Measurements from ENCODE around the gene TAMM41.
"Not testable (repeated sequence)": the region's sequence is repeated elsewhere in the genome, so short reads cannot be mapped to it uniquely, and the experiment has no call there.

TAMM41 gene, protein sequence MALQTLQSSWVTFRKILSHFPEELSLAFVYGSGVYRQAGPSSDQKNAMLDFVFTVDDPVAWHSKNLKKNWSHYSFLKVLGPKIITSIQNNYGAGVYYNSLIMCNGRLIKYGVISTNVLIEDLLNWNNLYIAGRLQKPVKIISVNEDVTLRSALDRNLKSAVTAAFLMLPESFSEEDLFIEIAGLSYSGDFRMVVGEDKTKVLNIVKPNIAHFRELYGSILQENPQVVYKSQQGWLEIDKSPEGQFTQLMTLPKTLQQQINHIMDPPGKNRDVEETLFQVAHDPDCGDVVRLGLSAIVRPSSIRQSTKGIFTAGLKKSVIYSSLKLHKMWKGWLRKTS

DNA sequence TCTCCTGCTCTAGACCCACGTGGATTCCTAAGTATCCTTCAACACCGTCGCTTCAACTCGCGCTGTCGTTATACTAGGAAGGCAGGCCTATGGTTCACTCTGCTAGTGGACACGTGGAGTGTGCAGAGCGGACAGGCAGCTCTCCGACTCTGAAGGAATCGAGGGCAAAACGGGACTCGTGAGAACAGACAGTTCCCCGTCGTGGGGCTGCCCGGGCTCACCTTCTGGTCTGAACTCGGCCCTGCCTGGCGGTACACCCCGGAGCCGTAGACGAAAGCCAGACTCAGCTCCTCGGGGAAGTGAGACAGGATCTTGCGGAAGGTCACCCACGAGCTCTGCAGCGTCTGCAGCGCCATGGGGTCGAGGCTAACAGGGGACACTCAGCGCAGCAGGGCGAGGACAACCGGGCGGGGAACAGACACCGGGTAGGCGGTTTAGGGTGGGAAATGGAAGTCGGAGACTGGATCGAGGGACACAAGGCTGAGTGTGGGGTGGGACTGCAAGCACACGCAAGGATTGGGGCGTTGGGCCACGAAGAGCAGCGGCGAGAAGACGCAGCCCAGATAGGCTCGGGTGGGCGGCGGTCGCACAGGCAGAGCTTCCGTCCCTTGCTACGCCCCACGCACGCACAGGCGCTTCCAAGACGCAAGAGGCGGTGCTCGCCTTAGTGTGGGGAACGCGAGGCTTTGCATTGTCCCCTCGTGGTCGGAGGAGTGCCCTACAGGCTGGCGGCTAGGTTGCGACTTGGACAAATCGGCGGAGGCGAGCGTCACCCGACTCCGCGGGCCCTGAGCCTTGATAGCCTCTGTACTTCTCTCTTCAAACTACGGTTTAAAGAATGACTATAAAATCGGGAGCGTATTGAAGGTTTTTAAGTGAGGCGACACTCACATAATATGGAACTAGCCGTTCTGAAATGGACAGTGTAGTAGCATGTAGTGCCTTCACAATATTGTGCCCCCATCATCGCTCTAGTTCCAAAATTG, at the start of gene TAMM41:
TAMM41 (minus strand) TSS at position 605 of the 986 bp plus-strand sequence; CDS start at position 356, 249 bp downstream.
- DNase-seq, result peak; percentile 94 to 96

DNA sequence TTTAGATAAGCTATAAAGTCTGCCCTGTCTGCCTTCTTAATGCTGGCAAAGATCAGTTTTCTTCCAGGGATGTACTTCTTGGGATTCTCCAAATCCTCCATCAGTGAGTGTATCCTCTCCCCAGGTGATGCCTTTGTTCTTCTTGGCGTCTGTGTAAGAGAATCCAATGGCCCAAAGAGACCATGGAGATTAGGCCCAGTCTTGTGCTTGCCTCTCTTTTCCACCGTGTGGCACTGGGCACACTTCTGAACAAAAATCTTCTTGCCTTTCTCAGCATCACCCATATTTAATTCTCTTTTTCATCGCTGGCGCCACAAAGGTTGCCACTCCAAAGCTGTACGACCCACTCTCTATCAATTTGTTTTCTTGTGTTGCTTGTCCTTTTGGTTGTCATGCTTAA, 32.2 kb upstream of the TAMM41 start:
- no peak for DNase-seq

DNA sequence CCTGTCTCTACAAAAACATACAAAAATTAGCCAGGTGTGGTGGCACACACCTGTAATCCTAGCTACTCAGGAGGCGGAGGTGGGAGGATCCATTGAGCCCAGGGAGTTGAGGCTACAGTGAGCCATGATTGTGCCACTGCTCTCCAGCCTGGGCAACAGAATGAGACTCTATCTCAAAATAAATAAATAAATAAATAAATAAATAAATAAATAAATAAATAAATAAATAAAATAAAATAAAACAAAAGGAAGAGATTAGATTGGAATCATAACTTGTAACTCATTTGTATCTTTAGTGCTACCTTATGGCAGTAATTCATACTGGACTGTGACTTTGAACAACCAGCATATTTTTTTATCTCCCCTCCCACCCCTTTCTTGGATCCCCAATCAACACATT, 28.0 kb upstream of the TAMM41 start:
- DNase-seq, result not testable (repeated sequence)

DNA sequence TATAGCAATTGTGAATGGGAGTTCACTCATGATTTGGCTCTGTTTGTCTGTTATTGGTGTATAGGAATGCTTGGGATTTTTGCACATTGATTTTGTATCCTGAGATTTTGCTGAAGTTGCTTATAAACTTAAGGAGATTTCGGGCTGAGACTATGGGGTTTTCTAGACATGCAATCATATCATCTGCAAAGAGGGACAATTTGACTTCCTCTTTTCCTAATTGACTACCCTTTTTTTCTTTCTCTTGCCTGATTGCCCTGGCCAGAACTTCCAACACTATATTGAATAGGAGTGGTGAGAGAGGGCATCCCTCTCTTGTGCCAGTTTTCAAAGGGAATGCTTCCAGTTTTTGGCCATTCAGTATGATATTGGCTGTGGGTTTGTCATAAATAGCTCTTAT, 17.1 kb upstream of the TAMM41 start:
- DNase-seq, result not testable (repeated sequence)

DNA sequence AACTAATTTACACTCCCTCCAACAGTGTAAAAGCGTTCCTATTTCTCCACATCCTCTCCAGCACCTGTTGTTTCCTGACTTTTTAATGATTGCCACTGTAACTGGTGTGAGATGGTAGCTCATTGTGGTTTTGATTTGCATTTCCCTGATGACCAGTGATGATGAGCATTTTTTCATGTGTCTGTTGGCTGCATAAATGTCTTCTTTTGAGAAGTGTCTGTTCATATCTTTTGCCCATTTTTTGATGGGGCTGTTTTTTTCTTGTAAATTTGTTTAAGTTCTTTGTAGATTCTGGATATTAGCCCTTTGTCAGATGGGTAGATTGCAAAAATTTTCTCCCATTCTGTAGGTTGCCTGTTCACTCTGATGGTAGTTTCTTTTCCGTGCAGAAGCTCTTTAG, 15.9 kb upstream of the TAMM41 start:
- DNase-seq, result not testable (repeated sequence)

DNA sequence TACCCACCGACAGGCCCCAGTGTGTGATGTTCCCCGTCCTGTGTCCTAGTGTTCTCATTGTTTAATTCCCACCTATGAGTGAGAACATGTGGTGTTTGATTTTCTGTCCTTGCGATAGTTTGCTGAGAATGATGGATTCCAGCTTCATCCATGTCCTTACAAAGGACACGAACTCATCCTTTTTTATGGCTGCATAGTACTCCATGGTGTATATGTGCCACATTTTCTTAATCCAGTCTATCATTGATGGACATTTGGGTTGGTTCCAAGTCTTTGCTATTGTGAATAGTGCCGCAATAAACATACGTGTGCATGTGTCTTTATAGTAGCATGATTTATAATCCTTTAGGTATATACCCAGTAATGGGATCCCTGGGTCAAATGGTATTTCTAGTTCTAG, 15.5 kb upstream of the TAMM41 start:
- DNase-seq, result not testable (repeated sequence)

DNA sequence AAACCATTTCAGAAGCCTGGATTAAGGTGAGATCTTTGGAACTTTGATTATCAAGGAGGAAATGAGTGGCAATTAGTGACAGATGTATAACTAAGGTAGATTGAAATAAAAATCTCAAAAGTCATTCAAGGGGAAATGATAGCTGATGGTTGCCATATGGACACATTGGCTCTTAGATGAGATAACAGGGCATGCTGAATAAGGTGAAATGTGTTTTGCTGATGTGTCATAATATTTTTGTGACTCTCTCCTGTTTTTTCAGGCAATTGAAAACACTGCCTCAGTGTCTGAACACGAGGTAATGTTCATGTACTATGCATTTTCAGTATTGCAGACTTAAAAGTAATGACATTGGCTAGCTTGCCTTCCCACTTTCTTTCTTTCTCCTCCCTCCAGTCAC, 13.5 kb upstream of the TAMM41 start:
- DNase-seq, result not testable (repeated sequence)

DNA sequence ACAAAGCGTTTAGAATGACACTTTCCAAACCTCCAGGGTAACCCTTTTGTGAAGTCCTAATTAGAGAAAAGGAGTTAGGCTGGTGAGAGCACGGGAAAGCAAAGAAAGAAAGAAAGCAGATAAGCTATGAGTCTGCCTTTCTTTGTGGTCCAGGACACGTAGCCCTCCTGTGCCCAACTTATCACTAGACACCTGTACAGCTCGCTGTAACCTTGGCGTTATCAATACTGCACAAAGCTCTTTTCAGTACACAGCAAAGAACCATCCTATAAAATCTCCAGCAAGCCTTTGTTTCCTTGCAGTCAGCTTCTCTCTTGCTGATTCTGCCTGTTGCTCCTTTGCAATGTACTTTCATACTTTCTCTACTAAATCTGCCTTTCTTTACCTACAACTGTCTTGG, 6.8 kb upstream of the TAMM41 start:
- DNase-seq, result no peak

DNA sequence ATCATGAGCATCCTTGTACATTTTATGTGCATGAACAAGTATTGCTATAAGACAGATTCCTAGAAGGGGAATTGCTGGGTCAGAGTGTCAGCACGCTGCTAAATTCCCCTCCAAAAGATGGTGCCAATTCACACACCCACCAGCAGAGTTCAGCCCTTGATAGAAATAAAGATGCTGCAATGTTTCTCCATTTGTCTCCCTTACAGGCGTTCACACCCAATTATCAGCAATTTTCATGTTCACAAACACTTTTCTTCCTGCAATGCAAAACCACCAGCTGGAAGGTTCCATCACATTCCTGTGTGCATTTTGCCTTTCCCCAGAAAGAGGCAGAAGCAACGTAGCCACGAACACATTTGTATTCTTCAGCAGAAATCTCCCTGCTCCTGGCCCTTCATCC, 3.3 kb upstream of the TAMM41 start:
- no peak for DNase-seq

DNA sequence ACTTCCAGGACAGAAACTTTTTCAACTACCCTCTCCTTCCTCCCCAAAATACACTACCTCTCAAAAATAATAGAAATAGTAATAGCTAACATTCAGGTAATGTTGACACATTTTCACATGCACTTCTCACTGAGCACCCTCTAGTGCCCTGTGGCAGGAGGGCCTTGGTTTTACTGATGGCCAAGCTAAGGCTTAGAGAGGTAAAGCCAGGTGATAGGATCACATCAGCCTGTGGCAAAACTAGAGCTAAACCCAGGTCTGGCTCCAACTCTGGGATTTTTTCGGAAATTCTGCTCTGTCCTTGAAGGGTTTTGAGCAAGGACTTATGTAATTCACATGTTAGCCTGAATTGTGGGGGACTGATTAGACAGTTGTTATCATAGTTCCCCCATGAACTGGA, 922 bp upstream of the TAMM41 start:
- DNase-seq, result no peak

DNA sequence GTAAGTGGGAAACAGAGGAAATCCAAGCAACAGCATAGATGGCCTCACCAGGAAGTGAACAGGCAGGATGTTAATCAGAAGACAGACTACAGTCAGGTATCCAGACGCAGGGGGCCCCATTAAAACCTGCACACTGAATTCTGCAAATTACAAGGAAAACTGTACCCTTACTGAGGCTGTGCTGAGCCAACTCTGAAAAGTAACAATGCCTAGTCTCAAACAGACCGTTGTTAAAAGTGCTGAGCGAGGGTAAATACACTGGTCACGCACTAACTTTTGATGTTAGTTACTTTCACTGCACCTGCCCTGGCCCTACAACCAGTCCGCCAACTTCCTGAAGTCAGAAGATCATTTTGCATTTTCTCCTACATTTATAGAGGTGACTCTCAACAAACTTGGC, 1.0 kb downstream of the TAMM41 start:
- DNase-seq, result peak; percentile 4 to 14

DNA sequence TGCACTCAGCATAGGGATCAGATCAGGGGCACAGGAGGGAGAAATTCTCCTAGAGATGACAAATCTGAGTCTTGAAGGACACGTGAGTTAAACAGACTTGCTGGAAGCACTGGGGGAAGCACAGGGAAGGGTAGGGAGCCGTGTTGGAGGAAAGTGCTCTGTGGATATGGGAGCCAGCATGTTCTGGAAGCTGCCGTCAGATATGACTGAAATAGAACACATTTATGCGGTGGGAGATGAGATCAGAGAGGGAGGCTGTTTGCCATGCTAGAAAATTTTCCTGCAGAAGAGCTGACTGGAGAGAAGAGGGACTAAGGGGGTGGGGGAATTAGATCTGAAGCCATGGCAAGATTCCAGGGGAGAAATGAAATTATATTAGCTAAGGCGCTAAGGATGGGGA, 1.8 kb downstream of the TAMM41 start:
- no peak for DNase-seq

DNA sequence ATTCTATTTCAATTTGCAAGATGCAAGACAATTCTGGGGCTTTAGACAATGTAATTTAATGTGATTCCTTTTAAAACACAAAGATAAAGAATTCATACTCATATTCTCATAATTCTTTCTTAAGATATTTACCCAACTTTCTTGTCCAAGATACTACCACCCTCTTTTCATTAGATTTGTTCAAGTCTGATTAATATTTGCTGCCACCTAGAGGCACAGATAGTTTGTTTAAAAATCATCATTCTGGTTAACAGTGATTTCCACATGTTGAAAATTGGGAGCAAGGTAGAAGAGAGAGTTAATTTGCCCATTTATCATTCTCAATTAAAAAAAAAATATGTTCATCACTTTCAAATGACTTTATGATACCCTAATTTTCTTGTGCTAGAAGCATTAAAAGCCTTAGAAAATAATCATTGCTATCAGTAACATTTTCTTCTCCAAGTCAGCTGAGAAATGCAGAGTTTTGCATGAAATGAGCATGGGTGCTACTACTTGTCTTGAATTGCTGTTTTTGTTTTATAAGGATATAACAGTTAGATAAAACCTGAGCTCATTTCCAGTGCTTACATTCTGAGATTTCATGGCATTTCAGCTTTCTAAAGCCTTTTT, 11.6 kb downstream of the TAMM41 start:
- peak; percentile 36 to 38 for DNase-seq

DNA sequence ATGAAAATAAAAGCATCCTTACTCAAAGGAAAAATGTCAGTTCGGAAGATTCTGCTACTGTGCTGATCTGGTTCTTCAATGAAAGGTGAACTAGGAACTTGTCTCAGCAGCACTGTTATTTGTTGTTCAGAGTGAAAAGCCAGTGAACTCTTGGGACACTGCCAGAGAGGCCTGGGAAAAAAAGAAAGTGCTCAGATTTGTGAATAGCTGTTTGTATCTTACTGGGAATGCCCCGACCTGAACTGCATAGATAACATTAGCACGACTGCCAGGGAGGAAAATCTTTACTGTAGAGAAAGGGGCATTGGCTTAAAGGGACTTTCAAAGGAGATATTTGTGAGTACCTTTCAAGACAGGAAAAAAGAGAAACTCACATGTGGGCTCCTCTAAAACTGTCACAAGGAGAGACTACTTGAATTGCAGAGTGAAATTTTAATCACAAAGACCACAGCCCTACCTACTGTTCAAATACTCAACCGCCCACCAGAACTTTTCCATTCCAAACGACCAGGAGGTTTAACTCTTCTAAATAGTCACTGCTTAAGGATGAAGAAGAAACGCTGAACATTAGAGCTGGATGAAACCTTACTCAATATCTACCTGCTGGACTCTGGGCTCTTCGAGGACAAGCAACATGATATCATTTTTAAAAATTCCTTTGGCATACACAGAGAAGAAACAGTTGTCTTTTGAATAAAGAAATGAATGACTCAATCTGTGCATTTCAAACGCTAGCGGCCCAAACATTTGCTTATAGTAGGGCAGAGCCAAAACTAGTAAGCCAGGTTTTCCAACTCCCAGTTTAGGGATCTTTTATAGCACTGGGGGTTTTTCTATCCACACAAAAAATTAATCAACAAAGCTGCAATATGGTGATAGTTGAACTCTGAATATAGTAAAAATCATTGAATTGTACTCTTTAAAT, 13.4 kb downstream of the TAMM41 start:
- no peak for DNase-seq

DNA sequence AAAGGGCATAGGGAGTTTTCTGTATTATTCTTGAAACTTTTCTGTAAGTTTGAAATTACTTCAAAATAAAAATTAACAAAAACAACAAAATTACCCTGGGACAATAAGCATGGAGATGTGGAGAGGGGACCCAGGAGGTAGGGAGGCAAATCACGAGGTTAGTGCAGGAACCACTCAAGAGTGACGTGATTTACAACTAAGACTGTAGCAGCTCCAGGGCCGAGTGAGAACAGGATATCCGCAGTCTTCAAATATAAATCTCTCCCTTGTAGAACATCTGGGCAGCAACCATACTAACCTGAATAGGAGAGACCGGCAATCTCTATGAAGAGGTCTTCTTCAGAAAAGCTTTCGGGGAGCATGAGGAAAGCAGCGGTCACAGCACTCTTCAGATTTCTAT, 17.3 kb downstream of the TAMM41 start:
- no peak for DNase-seq

DNA sequence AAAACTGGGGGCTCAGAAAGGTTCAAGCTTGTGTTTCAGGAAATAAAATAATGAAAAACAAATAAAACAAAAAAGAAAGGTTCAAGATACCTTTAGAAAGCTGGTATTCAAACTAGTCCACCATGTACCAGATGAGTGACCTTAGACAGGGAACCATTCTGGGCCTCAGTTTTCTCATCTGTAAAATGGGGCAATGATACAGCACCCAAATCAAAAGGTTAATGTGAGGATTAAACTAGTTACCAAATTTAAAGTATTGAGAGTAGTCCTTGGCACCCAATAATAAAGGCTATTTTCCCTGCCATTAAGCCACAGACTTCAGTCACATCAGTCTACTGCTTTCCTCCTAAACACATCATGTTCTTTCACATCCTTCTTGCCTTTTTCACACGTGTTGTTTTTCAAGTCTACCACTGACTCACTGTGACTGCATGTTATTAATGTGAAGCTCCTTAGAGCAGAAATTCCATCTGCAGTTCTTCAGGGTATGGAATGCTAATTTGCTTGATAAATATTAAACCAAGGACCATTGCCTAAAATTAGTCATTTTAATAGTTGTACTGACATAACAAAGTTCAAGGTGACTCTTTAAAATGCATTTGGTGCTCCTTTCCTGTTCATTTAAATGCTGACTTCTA, 19.9 kb downstream of the TAMM41 start:
- DNase-seq, result no peak

DNA sequence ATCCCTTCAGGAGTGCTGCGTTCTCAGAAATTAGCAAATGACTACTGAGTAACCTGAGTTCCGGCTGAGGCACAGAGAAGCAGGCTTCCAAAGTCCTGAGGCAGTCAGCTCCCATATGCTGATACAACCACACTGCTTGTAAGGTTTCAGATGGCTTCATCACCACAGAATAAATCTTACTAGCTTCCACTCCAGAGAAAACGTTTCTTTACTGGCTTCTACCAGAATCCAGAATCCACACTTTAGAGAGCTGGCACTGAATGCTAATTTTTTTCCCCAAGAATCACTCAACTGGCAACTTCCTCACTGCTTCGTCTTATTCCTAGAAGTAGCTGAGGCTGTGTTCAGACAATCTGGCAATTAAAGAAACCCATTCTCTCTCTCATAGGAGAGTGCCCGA, 21.4 kb downstream of the TAMM41 start:
- DNase-seq, result no peak

DNA sequence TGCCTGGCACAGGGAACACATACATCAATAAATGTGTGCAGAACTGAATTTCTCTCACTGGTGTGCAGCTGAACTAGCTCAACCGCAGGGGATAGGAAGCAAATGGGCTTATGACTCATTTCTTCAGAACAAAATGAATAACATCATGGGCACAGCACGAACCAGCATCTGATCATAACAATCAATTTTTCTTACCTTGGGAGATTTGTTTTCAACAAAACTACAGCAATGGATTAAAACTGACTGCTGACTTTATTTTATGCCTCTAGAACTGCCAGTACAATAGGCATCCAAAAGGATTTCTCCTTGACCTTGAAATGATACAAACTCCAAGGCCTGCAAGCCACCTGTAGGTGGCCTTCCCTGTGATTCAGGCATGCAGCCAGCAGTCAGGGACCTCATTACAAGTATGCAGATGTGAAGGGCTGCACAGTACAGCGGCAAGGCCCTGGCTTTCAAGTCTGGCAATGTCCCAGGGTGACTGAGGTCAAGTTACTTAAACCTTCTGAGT, 26.1 kb downstream of the TAMM41 start:
- DNase-seq, result no peak

DNA sequence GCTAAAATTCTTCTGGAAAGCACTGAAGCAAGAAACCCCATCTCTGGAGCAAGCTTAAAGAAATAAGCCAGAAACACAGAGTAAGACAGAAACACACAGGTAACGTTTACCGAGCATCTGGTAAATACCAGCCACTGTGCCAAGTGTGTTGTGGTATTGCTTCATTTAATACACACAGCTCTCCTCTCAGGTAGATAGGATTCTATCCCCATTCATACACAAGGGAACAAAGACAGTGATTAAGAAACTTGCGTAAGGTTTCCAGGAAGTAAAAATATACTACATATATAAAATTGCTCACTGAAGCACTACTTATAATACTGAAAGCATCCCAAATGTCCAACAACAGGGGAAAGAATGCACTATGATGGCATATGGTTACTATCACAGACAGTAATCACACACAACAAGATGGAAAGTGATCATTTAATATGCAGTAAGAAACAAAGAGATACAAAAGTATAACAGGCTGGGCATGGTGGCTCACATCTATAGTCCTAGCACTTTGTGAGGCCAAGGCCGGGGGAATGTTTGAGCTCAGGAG, 27.5 kb downstream of the TAMM41 start:
- DNase-seq, result no peak

DNA sequence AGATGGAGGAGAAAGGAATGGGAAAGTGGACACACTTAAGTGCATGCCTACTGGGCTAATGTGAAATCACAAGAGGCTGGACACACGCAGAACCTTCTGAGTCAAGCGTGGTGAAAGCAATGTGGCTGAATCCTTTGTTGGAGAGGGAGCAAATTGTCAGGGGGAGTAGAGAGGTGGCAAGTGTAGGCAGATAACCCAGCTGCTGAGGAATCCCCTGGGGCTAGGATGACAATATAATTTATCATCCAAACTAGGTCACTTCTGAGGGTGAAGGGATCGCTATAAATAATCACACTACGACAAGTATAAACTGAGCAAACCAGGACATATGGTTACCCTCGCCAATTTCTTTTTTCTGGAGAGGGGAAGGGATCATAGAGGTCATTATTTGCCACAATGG, 28.7 kb downstream of the TAMM41 start:
- DNase-seq, result no peak

DNA sequence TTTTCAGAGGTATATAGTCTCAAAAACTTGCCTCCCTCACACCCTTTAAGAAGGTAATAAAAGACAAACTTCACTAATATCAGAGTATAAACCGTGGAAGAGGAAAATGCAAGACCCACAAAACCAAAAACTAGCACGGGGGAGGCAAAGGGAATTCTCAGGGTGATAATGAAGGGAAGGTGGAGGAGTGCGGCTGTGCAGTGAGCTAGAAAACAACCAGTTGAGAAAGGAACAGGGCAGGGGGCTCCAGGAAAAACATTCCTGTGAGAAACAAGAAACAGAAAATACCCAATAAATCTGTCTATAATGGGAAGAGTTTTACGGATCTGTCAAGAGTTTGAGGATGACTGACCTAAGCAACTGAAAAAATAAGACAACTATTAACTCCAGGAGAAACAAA, 31.6 kb downstream of the TAMM41 start:
- no peak for DNase-seq

Measured in Kasumi-1 (cell line).